Nephron progenitor cell (in vitro differentiated cells): Measurements from ENCODE around the gene RPL38.

Experiments
- DNase-seq: peaks from one replicate; pipeline ENCODE4 v3.0.0; 2021
- H3K27ac Mint-ChIP-seq: 2 replicates; pipeline ENCODE4 v1.8.0; 2021; ENCODE audit warnings: mild to moderate bottlenecking, moderate library complexity, mixed read lengths
- H3K27me3 Mint-ChIP-seq: 2 replicates; pipeline ENCODE4 v1.8.0; 2021; ENCODE audit warnings: mild to moderate bottlenecking, low read depth, mixed read lengths; ENCODE audit not compliant: poor library complexity
- H3K36me3 Mint-ChIP-seq: 2 replicates; pipeline ENCODE4 v1.8.0; 2021; ENCODE audit warnings: low read depth, mixed read lengths
- H3K4me1 Mint-ChIP-seq: 2 replicates; pipeline ENCODE4 v1.8.0; 2021; ENCODE audit warnings: mixed read lengths
- H3K4me3 Mint-ChIP-seq: 2 replicates; pipeline ENCODE4 v1.8.0; 2021; ENCODE audit warnings: mild to moderate bottlenecking, moderate library complexity, mixed read lengths
- H3K9me3 Mint-ChIP-seq: 2 replicates; pipeline ENCODE4 v1.8.0; 2021; ENCODE audit warnings: mild to moderate bottlenecking, moderate library complexity, mixed read lengths
- CTCF ChIP-seq: fragments of 200-600 bp; sonication (generic); IDR thresholded peaks from 2 replicates; pipeline ENCODE4 v1.5.0; 2021; ENCODE audit warnings: antibody characterized with exemption

Gene RPL38

GRCh38 chr17:74200112-74200511, 3.4 kb upstream of the RPL38 start:
- Mint-ChIP-seq H3K4me3 (no peak overlapping the region), H3K36me3 (peaks cover 8% of the 10 kb centered on the region), H3K9me3 (no peaks in the 10 kb centered on the region), H3K27ac (no peak overlapping the region), H3K27me3 (peaks cover 45% of the 10 kb centered on the region), H3K4me1 (peaks cover 48% of the 10 kb centered on the region)
- DNase-seq, result no peak
- no peak for TF ChIP-seq CTCF

GRCh38 chr17:74201250-74201649, 2.2 kb upstream of the RPL38 start:
- Mint-ChIP-seq H3K36me3 (peaks cover 19% of the 10 kb centered on the region), H3K4me3 (no peak overlapping the region), H3K27ac (no peak overlapping the region), H3K4me1 (peaks cover 47% of the 10 kb centered on the region), H3K27me3 (peaks cover 34% of the 10 kb centered on the region), H3K9me3 (no peaks in the 10 kb centered on the region)
- TF ChIP-seq CTCF, result no peak
- no peak for DNase-seq

- Mint-ChIP-seq H3K4me3 (no peak overlapping the region), H3K27me3 (peaks cover 32% of the 10 kb centered on the region), H3K36me3 (peaks cover 24% of the 10 kb centered on the region), H3K27ac (no peak overlapping the region), H3K9me3 (no peaks in the 10 kb centered on the region), H3K4me1 (peaks cover 45% of the 10 kb centered on the region)
- TF ChIP-seq CTCF, result no peak
- no peak for DNase-seq
Measured at GRCh38 chr17:74201948-74202347, 1.5 kb upstream of the RPL38 start.

GRCh38 chr17:74202938-74203337, 540 bp upstream of the RPL38 start:
- no peak for DNase-seq
- peak overlapping the region; percentile 100 for H3K4me3 Mint-ChIP-seq
- H3K27me3 Mint-ChIP-seq, result peaks cover 26% of the 10 kb centered on the region
- peaks cover 44% of the 10 kb centered on the region for H3K4me1 Mint-ChIP-seq
- H3K36me3 Mint-ChIP-seq, result peaks cover 24% of the 10 kb centered on the region
- no peak for TF ChIP-seq CTCF
- H3K27ac Mint-ChIP-seq, result no peak overlapping the region
- no peaks in the 10 kb centered on the region for H3K9me3 Mint-ChIP-seq

- Mint-ChIP-seq H3K27me3 (peaks cover 23% of the 10 kb centered on the region), H3K9me3 (no peaks in the 10 kb centered on the region), H3K27ac (peak overlapping the region; percentile 100), H3K4me3 (peak overlapping the region; percentile 100), H3K36me3 (peaks cover 33% of the 10 kb centered on the region), H3K4me1 (peaks cover 59% of the 10 kb centered on the region)
- TF ChIP-seq CTCF, result no peak
- DNase-seq, result no peak
Measured at GRCh38 chr17:74204474-74204873, 996 bp downstream of the RPL38 start.

GRCh38 chr17:74205274-74205673, 1.8 kb downstream of the RPL38 start:
- TF ChIP-seq CTCF, result no peak
- no peaks in the 10 kb centered on the region for H3K9me3 Mint-ChIP-seq
- peak overlapping the region; percentile 77 for H3K27ac Mint-ChIP-seq
- H3K4me1 Mint-ChIP-seq, result peaks cover 62% of the 10 kb centered on the region
- H3K27me3 Mint-ChIP-seq, result peaks cover 18% of the 10 kb centered on the region
- DNase-seq, result no peak
- H3K36me3 Mint-ChIP-seq, result peaks cover 41% of the 10 kb centered on the region
- H3K4me3 Mint-ChIP-seq, result peak overlapping the region; percentile 100
